ENCODE results near the gene SLC12A7.
"Not testable (repeated sequence)": the region's sequence is repeated elsewhere in the genome, so short reads cannot be mapped to it uniquely, and the experiment has no call there.

Gene SLC12A7

DNA sequence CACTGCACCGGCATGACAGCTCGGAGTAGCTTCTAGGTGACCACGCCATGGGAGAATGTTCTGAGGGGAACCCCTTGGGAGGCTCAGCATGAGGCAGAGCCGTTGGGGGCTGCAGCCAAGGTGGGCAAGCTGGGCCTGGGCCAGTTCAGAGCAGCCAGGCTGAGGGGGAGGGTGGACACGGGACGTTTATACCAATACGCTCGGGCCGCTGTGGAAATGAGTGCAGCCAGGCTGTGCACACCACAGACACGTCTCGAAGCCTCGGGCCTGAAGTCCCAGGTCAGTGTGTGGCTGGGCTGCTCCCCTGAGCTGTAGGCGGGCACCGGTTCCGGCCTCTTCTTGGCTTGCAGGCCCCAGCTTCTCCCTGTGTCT is 28.9 kb upstream of the SLC12A7 start:
- DNase-seq (ENCODE audit: low spot score): no peak

DNA sequence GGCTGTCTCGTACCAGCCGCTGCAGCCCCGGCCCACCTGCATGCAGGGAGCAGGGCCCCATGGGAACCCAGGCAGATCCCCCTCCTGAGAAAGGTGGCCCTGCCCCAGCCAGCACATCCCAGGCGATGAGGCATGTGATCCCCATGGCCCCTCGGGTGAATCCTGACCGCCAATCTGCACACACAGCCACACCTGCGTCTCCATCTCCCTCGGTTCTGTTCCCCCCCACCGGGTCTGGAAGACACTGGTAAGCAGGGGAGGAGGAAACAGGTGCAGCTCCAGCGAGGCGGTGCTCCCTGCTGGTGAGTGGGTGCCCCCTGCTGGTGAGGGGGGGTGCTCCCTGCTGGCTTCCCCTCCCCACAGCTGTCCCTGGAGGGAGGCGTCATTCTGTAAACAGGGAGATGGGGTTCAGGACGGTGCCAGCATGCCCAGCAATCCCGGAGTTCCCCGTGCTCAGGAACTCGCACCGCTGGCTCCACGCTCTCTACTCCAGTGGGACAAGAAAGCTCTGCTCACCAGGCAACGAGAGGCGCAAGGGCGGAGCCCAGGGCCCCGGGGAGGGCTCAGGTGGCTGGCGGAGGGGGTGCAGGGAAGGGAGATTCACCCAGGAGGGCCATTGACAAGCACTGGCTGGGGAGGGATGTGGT is 28.4 kb upstream of the SLC12A7 start:
- peak; percentile 71 for DNase-seq (ENCODE audit: low spot score)

DNA sequence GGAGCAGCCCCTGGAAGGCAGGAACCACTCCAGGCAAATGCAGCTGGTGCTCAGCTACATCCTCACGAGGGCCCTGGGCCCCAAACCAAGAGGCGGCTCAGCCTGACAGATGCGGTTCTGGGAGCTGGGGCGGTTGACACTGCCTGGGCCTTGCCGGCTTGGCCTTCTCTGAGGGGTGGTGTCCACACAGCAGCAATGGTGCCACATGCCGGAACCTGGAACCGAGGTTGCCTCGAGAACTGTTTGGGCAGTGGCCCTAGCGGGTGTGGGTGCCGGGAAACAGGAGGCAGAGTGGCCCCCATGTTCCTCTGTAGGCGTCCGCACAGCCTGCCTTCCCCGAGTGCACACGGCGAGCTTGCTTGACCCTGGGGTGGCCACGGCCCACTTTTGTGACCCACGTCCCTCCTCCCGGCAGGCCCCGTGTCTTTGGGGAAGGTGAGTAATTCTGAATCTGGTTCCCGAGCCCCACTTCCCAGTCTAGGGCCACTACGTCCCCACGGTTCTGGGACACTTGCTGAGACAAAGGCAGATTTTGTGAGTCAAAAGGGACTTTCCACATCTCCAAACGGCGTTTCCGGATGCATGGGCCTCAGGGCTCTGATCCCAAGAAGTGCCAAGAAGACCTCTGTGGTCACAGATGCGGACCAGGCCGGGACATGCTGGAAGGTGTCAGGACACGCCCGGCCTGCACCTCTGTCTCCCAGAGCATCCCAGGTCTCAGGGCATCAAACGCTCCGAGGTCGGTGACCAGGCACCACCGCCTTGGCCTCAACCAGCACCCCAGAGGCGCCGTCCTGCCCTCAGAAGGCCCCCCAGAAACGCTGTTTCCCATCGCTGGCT is 27.7 kb upstream of the SLC12A7 start:
- no peak for DNase-seq (ENCODE audit: low spot score)

DNA sequence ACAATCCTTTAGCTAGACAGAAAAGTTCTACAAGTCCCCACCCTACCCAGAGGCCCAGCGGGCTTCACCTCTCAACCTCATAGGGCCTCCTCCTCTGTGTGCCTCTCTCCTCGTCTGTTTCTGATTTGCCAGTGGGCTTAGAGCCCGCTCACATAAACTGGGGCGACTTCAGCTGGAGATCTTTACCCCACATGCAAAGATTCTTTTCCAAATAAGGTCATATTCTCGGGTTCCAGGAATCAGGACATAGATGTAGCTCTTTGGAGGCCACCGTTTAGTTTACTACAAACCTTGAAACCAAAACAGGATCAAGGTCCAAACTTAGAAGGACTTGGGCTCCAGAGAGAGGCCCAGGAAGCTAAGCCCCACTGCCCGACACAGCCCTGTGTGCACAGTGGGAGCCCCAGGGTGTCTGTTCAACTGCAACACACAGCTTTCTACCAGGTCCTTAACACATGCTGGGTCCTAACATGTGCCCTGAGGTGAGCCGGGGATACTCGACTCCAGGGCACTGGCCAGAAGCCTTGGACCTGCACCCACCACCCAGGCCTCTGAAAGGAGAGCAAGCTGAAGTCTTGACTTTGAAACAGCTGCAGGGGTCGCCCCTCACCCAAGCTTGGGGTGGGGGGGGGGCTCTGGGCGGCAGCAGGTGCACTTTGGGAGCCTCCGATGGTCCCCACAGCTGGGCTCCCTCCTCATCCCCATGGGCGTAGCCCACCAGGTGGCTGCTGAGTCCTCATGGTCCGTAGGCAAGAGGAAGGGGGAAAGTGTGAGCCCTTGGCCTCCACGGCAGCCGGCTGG is 26.8 kb upstream of the SLC12A7 start:
- no peak for DNase-seq (ENCODE audit: low spot score)

DNA sequence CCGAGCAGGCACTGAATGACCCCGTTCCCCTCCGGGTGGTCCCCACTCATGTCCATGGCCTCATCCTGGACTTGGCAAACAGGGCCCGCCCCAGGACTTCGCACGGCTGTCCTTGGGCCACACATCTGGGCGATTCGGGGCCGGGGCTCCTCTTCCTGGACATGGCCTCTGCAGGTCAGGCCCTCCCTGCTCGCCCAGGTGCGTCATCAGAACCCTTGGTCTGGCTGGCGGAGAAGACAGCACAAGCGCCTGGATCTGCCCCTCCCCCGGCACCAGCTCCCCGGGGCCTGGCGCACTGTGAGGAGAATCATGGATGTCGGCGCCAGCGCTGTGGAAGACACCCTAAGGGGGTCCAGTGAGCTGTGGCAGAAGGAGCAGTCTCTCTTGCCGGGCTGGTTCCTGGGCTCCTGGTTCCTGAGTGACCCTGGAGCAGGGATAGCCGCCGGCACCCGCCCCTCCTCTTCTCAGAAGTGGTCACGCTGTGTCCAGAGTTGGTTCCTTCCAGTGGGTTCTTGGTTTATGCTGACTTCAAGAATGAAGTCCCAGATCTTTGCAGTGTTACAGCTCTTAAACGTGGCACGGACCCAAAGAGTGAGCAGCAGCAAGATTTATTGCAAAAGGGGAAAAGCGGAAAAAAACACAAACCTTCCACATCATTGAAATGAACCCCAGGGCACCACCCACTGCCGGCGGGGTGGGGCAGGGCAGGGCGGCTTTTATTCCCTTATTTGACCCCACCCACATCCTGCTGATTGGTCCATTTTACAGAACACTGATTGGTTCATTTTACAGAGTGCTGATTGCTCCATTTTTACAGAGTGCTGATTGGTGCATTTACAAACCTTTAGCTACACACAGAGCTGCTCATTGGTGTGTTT is 25.9 kb upstream of the SLC12A7 start:
- no peak for DNase-seq (ENCODE audit: low spot score)

DNA sequence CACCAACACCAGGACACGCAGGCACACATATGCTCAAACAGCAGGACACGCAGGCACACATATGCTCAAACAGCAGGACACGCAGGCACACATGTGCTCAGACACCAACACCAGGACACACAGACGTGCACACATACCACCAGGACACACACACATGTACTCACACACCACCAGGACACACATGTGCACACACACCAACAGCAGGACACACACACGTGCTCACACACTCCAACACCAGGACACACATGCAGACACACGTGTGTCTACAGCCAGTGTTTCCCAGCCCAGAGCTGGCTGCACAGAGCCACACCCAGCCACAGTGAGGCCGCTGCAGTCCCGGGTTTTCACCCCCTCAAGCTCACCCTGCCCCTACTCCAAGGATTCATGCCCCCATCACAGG is 25.0 kb upstream of the SLC12A7 start:
- no peak for DNase-seq (ENCODE audit: low spot score)

DNA sequence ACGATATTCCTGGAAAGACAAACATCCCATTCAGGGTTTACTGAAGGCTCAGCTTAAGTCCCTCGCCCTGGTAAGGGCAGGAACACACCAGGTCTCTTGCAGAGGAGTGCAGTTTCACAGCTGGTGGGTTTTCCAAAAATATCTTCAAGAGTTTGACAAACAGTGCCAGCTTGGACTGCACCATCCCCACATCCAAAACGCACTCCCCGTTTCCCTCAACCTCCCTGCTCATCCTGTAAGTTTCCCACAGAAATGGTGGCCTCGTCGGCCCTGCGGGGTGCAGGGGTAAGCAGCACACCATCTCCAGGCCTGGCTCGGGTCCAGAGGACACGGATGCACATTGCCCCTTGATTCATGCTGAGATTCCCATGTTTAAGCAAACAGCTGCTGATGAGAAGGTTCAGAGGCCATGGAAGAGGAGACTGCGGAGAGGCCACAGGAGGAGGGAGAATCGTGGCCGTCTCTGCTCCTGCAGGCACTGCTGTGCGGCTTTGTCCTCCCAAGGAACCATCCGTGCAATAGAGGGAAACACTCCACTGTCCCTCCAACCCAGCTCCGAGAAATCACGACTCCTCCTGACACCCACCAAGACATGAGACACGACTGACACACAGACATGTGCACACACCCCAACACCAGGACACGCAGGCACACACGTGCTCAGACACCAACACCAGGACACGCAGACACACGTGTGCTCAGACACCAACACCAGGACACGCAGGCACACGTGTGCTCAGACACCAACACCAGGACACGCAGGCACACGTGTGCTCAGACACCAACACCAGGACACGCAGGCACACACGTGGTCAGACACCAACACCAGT is 24.0 kb upstream of the SLC12A7 start:
- DNase-seq (ENCODE audit: low spot score): no peak

DNA sequence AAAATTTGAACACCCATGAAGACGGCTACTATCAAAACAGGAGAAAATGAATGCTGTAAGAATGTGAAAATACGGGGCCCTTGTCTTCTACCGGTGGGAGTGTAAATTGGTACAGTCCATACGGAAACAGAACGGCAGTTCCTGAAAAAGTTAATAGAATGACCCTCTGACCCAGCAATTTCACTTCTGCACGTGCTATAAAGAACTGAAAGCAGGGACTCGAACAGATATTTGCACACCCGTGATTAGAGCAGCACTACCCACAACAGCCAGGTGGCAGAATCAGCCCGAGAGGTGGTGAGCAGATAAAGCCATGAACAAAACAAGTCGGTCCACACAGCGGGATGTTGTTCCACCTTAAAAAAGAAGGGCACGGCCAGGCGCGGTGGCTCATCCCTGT is 22.6 kb upstream of the SLC12A7 start:
- no peak for DNase-seq (ENCODE audit: low spot score)

DNA sequence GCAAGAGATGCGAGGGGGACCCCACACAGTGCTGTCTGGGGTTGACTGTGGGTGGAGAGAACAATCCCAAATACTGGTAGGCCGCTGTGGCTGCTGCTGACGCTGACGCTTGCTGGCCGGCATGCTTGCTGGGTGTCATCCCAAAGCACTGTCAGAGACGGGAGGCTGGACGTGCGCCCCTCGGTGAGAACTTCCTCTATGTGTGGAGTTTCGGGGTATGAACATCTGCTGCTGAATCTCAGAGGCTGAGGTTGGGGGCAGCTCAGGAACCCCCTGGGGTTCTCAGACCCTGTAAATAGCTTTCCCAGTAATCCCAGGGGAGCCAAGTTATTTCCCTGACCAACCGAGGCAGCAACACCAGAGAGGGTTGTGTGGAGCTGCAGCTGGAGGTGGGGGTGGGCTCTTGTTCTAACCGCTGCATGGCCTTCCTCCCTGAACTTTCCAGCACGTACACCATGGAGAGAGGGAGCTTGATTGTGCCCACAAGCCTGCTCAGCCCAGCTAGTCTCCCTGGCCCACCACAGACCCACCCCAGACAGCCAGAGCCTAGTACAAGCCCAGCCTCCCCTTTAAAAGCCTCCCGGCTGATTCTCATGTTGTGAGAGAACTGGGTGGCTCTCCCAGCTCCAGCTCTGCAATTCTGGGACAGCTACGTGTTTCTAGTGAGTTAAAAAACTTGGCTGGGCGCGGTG is 21.8 kb upstream of the SLC12A7 start:
- DNase-seq (ENCODE audit: low spot score): no peak

DNA sequence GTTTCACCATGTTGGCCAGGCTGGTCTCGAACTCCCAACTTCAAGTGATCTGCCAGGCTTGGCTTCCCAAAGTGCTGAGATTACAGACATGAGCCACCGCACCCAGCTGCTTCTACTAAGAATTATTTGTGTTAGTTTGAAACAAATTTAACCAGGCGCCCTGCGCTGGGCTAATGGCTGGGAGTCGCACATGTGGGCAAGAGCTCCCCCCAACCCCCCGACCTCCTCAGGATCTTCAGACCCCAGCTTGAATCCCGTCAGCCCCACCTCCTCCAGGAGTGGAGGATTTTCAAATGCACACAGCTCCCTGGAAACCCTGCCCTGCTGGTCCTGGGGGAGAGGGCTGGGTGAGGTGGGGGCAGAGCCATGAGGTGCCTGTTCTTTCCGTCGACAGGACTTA is 21.2 kb upstream of the SLC12A7 start:
- DNase-seq (ENCODE audit: low spot score): no peak

DNA sequence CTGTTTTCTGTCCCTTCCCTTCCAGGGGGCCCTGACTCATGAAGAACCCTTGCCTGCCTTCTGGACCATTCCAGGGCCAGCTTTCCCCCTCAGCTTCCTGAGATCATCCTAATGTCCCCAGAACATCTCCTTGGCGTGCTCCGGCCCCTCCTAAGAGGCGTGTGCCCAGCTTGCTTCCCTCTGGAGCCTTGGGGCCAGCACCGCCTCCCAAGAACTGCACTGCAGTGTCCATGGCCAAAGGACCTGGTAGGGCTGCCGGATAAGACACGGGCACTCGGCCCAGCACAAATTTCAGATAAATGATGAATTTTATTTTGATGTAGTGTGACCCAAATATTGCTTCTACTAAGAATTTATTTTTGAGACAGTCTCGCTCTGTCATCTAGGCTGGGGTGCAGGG is 20.7 kb upstream of the SLC12A7 start:
- no peak for DNase-seq (ENCODE audit: low spot score)

DNA sequence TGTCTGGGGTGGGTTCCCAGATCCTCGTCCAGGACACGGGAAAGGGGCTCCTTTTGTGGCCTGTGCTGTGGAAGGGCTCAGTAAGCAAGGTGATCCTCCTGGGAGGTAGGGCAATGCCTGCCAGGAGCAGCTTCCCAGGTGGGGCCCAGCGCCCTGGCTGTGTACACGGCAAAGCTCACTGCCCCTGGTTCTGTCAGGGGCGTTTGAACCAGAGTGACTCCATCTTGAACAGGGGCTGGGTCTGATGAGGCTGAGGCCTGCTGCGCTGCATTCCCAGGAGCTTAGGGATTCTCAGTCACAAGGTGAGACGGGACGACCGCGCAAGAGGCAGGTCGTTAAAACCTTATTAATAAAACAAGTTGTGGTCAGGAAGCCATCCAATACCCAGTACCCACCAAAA is 19.9 kb upstream of the SLC12A7 start:
- DNase-seq (ENCODE audit: low spot score): no peak

DNA sequence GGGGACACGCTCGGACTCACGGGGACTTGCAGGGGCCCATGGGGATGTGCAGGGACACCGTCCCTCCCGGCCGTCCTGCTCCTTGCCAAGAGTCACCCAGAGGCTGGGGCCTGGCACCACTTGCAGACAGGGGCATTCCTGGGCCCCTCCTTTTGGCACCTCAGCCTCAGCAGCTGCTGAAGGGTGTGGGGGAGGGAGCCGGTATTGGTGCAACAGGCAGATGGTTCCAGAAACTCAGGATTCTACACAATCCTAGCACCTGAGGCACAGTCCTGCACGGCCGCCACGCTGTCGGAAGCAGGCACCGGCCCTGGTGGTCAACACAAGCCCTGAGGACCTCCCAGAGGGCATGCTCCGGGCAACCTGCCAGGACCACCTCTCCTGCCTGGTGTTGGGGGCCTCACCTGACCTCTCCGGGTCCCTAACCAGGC is 19.3 kb upstream of the SLC12A7 start:
- DNase-seq (ENCODE audit: low spot score): no peak

DNA sequence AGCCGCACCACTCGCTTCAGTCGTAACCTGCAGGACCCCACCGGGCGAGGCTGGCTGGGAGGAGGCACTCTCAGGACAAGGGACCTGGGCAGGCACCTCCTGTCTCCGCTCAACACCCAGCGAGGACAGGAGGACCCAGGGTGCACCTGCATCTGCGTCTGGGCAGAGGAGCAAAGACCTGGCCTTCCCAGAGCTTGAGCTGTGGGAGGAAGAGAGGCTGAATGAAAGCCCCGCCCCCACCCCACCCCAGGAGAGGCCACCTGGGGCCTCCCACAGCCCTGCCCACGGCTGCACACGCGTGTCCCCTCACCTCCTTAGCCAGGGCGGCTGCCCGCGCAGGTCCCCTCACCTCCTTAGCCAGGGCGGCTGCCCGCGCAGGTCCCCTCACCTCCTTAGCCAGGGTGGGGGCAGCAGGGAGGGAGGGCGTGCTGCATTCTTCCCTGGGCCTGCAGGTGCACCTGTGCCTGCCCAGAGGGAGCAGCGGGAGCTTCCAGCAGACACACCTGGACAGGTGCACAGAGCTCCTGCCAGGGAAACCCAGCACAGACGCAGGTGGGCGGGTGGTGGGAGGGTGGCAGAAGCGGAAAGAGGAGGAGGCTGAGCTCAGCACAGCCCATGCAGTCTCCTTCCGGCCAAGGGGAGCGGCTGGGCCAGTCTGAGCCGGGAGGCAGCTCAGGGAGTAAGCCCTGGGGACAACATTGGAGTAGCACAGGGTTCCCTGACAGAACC is 18.5 kb upstream of the SLC12A7 start:
- DNase-seq (ENCODE audit: low spot score): no peak

DNA sequence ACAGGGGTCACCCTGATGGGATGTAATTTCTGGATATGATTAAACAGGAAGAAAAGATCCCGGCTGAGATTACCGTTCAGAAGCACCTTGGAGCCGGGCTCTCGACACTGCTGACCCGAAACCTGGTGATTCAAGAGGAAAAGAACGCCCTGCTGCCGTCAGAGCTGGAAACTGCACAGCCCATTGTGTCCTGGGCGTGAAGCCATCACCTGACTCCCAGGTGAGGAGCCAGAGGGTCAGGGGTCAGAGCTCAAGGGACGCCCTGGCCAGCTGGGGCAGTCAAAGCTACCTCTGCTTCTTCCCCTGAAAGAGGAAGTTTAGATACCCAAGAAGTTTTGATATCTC is 17.8 kb upstream of the SLC12A7 start:
- DNase-seq (ENCODE audit: low spot score): no peak

DNA sequence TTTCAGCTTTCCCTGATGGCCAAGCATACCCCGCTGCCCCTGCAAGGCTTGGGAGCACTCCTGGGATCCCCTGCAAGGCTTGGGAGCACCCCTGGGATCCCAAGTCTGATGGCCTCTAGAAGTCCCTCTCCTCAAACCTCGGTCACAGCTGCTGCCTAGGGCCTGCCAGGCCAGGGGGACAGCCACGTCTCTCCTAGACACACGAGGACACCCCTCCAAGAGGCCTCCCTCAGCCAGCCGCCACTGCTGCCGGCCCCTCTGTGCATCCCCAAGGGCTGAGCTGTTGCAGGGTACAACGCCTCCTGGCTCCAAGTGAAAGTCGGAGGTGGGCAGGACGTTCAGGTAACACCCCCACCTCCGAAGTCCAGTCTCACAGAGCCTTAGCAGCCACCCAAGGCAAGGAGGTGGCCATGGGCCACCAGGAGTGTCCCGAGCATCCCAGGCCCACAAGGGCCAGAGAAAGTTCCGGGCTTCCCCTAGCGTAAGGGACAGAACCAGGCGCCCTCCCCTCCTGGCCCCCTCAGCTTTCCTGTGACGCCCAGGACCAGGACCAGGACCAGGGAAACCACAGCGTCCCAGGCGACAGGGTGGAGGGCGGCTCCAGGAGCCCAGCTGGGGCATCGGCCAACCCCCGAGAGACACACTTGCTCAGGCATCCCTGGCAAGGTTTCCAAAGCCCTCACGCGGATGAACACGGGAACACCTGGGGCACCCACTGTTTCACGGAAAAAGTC is 17.3 kb upstream of the SLC12A7 start:
- DNase-seq (ENCODE audit: low spot score): no peak

DNA sequence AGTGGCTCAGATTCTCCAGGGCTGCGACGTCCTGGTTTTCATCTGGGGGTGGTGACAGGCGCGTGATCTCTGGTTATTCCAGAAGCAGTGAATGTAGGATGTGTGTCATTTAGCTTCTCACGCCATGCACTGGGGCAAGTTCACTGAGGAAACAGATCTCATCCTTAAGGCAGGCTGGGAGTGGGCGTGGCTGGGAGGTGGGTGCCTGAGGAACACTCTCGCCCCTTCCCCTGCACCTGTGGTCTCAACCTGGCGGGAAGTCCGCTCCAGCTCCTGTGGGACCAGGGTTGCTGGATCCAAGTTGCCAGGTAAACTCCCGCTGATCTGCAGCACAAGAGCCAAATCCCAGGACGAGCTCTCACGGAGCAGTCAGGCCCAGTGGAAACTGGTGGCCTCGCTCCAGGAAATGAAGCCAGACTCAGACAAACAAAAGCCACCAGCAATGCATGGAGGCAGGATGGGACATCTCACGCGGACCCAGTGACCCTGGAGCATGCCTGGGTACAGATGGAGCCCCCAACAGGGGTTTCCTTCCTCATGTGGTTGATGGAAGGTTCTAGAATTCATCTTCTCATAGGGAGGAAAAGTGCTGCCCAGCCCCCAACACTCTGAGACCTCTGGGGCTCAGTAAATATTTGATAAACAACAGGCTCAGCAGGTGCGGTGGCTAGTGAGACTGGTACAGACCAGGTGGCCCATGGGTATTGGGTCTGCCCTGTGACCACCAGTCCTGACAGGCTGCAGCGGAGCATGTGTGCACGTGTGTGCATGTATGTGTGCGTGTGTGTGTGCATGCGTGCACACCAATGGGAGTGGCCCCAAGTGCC is 16.3 kb upstream of the SLC12A7 start:
- peak; percentile 92 for DNase-seq (ENCODE audit: low spot score)

DNA sequence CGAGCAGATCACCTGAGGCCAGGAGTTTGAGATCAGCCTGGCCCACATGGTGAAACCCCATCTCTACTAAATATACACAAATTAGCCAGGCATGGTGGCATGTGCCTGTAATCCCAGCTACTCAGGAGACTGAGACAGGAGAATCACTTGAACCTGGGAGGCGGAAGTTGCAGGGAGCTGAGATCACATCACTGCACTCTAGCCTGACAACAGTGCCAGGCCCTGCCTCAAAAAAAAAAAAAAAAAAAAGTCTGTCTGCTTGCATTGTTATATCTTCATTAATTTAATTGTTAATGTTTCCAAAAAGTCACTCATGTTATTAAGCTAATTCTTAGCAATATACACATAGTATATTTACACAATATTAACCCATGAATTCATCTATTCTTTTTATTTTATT is 13.8 kb upstream of the SLC12A7 start:
- DNase-seq (ENCODE audit: low spot score): not testable (repeated sequence)
